Smooth muscle cell (in vitro differentiated cells): Measurements from ENCODE around the gene WSCD2. TPM values are rescaled to one million over a fixed set of nuclear protein-coding genes. Genes with fewer than 3 reads are reported as not detected.

Source experiments
- DNase-seq: peaks from one replicate; lab custom pipeline; 2025; ENCODE audit not compliant: unreplicated experiment; lab: John Stamatoyannopoulos, UW
- H2AFZ ChIP-seq: fragments of 200-600 bp; sonication (generic); 2 replicates; pipeline ENCODE4 v1.6.0; 2016; ENCODE audit warnings: antibody characterized with exemption, low read depth, mild to moderate bottlenecking
- H3F3A ChIP-seq: fragments of 200-600 bp; sonication (generic); 2 replicates; pipeline ENCODE4 v1.6.0; 2017; ENCODE audit warnings: antibody characterized with exemption, low read depth
- H3K27ac ChIP-seq: fragments of 200-600 bp; sonication (generic); 2 replicates; pipeline ENCODE4 v1.5.1; 2016; ENCODE audit warnings: low read depth, mild to moderate bottlenecking
- H3K27me3 ChIP-seq: fragments of 200-600 bp; sonication (generic); 2 replicates; pipeline ENCODE4 v1.6.1; 2016; ENCODE audit warnings: low read depth, mild to moderate bottlenecking
- H3K36me3 ChIP-seq: fragments of 200-600 bp; sonication (generic); 2 replicates; pipeline ENCODE4 v1.5.1; 2016; ENCODE audit warnings: low read depth
- H3K4me1 ChIP-seq: fragments of 200-600 bp; sonication (generic); 2 replicates; pipeline ENCODE4 v1.5.1; 2016; ENCODE audit warnings: low read depth
- H3K4me2 ChIP-seq: fragments of 200-600 bp; sonication (generic); 2 replicates; pipeline ENCODE4 v1.6.0; 2016; ENCODE audit warnings: mild to moderate bottlenecking
- H3K4me3 ChIP-seq: fragments of 200-600 bp; sonication (generic); 2 replicates; pipeline ENCODE4 v1.5.1; 2016; ENCODE audit warnings: mild to moderate bottlenecking
- H3K79me2 ChIP-seq: fragments of 200-600 bp; sonication (generic); 2 replicates; pipeline ENCODE4 v1.6.0; 2016; ENCODE audit warnings: low read depth, mild to moderate bottlenecking
- H3K9ac ChIP-seq: fragments of 200-600 bp; sonication (generic); 2 replicates; pipeline ENCODE4 v1.6.0; 2016; ENCODE audit warnings: low read depth
- H3K9me3 ChIP-seq: fragments of 200-600 bp; sonication (generic); replicated peaks from 2 replicates; pipeline ENCODE4 v1.5.1; 2016; ENCODE audit warnings: low read depth
- H4K20me1 ChIP-seq: fragments of 200-600 bp; sonication (generic); 2 replicates; pipeline ENCODE4 v1.6.0; 2016; ENCODE audit warnings: low read depth
- WGBS: methylation state at CpG from one replicate; pipeline ENCODE4 v1.1.7; 2016; ENCODE audit warnings: low lambda C conversion rate; 5-methylcytosine and 5-hydroxymethylcytosine counted together
- polyA plus RNA-seq: library from polyadenylated mRNA; unstranded; fragments of >200 nt; fragmentation: Nextera tagmentation; extraction: Ambion mirVana; gene quantifications from 2 replicates; pipeline ENCODE4 v1.2.1, GENCODE V29; 2016
- total RNA-seq: library from RNA; depleted of rRNA; stranded (reverse); fragments of >200 nt; gene quantifications from 2 replicates; pipeline ENCODE4 v1.2.3, GENCODE V29; 2014
- TF ChIP-seq, protein P1 (sequence below): fragments of 200-600 bp; sonication (generic); IDR thresholded peaks from 2 replicates; pipeline ENCODE4 v1.5.1; 2017; ENCODE audit warnings: borderline replicate concordance, mild to moderate bottlenecking, antibody characterized with exemption; ENCODE audit not compliant: insufficient read depth, poor library complexity, severe bottlenecking

WSCD2 gene
- total and polyA plus RNA-seq, 2 experiments from 2014 or later: 0.13 TPM

DNA sequence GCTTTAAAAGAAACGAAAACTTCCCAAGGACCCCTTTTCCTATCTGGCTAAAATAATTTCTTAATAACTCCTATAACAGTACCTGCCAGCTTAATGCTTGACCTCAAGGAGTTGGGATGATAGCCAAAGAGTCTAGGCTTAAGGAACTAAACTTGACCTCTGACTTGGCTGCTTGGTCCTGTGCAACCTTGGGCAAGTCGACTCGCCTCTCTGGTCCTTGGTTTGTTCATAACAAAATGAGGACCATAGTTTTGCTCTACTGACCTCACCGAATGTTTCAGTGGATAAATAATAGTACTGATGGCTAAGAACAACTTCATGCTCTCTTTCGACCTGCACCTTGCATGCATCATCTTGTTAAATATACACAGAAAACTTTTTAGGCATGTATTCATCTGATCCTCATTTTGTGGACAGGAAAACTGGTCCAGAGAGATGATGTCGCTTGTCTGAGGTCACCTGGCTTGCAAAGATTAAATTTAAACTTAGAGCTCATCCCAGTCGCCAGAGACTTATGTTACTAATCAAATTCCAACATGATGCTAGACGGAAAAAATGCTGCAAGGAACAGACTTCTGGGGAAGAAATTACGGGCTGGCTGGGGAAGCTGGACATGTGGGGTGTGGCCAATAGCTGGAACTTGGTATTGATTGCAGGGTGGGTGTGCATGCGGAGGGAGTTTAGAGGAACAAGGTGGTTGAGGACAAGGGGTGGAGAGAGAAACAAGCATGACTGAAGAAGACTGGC lies 38.0 kb upstream of the WSCD2 start:
- no peaks in the 10 kb centered on the region for H3K36me3 ChIP-seq
- TF ChIP-seq, protein P1, sequence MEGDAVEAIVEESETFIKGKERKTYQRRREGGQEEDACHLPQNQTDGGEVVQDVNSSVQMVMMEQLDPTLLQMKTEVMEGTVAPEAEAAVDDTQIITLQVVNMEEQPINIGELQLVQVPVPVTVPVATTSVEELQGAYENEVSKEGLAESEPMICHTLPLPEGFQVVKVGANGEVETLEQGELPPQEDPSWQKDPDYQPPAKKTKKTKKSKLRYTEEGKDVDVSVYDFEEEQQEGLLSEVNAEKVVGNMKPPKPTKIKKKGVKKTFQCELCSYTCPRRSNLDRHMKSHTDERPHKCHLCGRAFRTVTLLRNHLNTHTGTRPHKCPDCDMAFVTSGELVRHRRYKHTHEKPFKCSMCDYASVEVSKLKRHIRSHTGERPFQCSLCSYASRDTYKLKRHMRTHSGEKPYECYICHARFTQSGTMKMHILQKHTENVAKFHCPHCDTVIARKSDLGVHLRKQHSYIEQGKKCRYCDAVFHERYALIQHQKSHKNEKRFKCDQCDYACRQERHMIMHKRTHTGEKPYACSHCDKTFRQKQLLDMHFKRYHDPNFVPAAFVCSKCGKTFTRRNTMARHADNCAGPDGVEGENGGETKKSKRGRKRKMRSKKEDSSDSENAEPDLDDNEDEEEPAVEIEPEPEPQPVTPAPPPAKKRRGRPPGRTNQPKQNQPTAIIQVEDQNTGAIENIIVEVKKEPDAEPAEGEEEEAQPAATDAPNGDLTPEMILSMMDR: no peak
- H3K9me3 ChIP-seq: no peaks in the 10 kb centered on the region
- DNase-seq: no peak
- H3K4me3 ChIP-seq: no peak overlapping the region
- no peak overlapping the region for H3K9ac ChIP-seq
- H4K20me1 ChIP-seq: no peaks in the 10 kb centered on the region
- H3K4me2 ChIP-seq: no peak overlapping the region
- H3K79me2 ChIP-seq: no peaks in the 10 kb centered on the region
- no peak overlapping the region for H3K27ac ChIP-seq
- no peaks in the 10 kb centered on the region for H3F3A ChIP-seq
- WGBS: 76% methylated on average over 10 of the region's 10 CpGs
- H3K27me3 ChIP-seq: peaks cover 12% of the 10 kb centered on the region
- no peak overlapping the region for H2AFZ ChIP-seq
- no peaks in the 10 kb centered on the region for H3K4me1 ChIP-seq

DNA sequence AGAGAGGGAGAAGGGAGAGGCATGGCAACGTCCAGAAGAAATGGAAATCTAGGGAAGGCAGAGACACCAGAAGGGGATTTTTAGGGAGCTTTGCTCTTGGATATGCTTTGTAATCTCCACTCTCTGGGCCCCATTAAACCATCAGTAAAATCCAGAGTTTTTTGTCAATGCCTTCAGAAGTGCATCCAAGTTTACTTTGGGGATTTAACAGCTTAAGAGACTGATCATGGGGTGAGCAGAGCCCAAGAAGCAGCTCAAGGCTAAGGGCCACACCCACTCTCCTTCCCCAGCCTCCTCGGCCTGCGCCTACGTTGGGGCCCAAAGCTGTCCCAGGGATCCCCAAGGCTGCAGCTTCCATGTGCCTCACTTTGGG lies 37.4 kb upstream of the WSCD2 start:
- Histone ChIP-seq H3K36me3 (no peaks in the 10 kb centered on the region), H3K27ac (no peak overlapping the region), H3K27me3 (peaks cover 12% of the 10 kb centered on the region), H3K4me1 (no peaks in the 10 kb centered on the region), H3K4me2 (no peak overlapping the region), H4K20me1 (no peaks in the 10 kb centered on the region), H2AFZ (no peak overlapping the region), H3K79me2 (no peaks in the 10 kb centered on the region), H3K9ac (no peak overlapping the region), H3F3A (no peaks in the 10 kb centered on the region), H3K9me3 (no peaks in the 10 kb centered on the region), H3K4me3 (no peak overlapping the region)
- WGBS: 82% methylated on average over 4 of the region's 4 CpGs
- DNase-seq: no peak
- TF ChIP-seq, protein P1: no peak

DNA sequence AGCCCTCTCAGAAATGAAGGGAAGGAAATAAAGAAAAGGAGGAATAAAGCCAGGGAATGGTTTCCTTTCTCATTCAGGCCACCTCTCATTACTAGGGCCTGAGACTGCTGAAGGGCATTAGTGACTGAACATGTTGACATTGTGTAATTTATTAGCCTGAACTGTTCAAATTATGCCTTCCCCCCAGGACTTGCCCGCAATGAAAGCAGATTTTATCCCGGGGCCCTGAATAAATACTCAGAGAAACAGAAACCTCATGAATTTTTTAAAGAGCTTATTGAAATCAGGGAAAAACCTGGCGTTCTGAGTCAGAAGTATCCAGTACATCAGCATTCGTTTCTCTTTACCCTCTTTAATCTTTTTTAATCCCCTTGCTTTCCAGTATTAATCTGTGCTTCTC lies 35.9 kb upstream of the WSCD2 start:
- Histone ChIP-seq H3K4me3 (no peak overlapping the region), H3K9ac (no peak overlapping the region), H3K9me3 (no peaks in the 10 kb centered on the region), H2AFZ (no peak overlapping the region), H3K4me2 (no peak overlapping the region), H3K36me3 (no peaks in the 10 kb centered on the region), H4K20me1 (no peaks in the 10 kb centered on the region), H3F3A (no peaks in the 10 kb centered on the region), H3K27ac (no peak overlapping the region), H3K79me2 (no peaks in the 10 kb centered on the region), H3K4me1 (no peaks in the 10 kb centered on the region), H3K27me3 (peaks cover 12% of the 10 kb centered on the region)
- no peak for DNase-seq
- 64% methylated on average over 4 of the region's 4 CpGs for WGBS
- TF ChIP-seq, protein P1: no peak

DNA sequence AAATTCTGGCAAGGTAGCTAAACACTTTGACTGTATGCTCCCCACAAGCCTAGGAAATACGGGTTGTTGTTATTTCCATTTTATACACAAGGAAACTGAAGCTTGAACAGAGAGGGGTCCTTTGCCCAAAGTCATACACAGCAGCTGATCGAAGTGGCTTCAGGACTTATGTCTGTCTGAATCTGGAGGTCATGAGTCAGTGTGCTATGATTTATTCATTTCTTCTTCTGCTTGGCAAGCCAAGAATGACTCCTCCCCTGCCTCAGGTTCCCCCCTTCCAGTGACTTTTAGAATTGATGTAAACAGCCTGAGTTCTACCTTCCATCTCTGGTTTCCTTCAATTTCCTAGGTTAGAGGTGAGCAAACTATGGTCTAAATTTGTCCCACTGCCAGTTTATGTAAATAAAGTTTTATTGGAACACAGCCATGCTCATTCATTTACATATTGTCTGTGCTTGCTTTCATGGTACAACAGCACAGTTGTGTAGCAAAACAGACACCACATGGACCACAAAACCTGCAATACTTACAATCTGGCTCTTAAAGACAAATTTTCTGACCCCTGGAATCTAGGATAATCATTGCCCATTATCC lies 34.9 kb upstream of the WSCD2 start:
- H3K27me3 ChIP-seq: peaks cover 12% of the 10 kb centered on the region
- H3K4me2 ChIP-seq: no peak overlapping the region
- H3K79me2 ChIP-seq: no peaks in the 10 kb centered on the region
- H3K27ac ChIP-seq: no peak overlapping the region
- no peaks in the 10 kb centered on the region for H3F3A ChIP-seq
- no peaks in the 10 kb centered on the region for H3K4me1 ChIP-seq
- no peaks in the 10 kb centered on the region for H4K20me1 ChIP-seq
- WGBS: 77% methylated on average over 2 of the region's 2 CpGs
- no peak overlapping the region for H2AFZ ChIP-seq
- H3K9ac ChIP-seq: no peak overlapping the region
- no peak overlapping the region for H3K4me3 ChIP-seq
- no peak for DNase-seq
- no peaks in the 10 kb centered on the region for H3K36me3 ChIP-seq
- no peaks in the 10 kb centered on the region for H3K9me3 ChIP-seq
- TF ChIP-seq, protein P1: no peak
